Measurements from ENCODE around the gene AP1G2.

- no peak for TF ChIP-seq CTCF (conservative IDR thresholded peaks at IDR 0.05; ENCODE audit: low read depth, low read length)
- TF ChIP-seq EZH2 (IDR thresholded peaks at IDR 0.05; ENCODE audit: borderline replicate concordance, low read depth, low read length, poor library complexity, severe bottlenecking) = no peak
Measured at GRCh38 chr14:23522643-23523198, 44.9 kb downstream of the AP1G2 start.

Data from A673 (cell line).